IPS DF 19.7 (cell line): ENCODE results near the gene PDHX.
"Not testable (repeated sequence)": the region's sequence is repeated elsewhere in the genome, so short reads cannot be mapped to it uniquely, and the experiment has no call there.

ENCODE experiments used
- DNase-seq: peaks from one replicate; pipeline ENCODE4 v3.0.0-alpha.2; 2013; ENCODE audit warnings: low read depth, low spot score

PDHX gene

GRCh38 chr11:34916015-34916842 is at the start of gene PDHX, which contains the start of gene APIP:
PDHX (plus strand) TSS chr11:34916618; CDS start chr11:34916656, 38 bp downstream.
APIP (minus strand) TSS chr11:34916379; CDS start chr11:34916284, 95 bp downstream.
- peak; percentile 76 for DNase-seq

DNA sequence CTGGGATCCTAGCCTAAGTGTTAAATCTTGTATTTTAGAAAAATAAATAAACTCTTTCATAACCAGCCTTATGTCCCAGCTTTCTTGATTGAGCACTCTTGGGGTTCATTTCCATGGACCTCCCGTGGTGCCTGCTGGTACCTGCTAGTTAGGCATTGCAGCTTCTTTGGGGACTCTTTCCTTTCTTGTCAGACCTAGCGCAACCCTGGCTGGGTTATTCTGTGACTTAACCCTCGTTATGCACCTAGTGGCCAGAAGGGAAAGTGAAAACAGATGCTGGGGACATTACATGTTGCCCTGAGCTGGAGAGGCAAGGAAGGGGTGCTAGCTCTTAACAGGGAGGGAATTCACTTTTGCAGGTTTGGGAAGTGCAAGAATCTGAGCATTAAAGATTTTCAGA is 47.0 kb upstream of the PDHX start:
- peak; percentile 23 for DNase-seq

DNA sequence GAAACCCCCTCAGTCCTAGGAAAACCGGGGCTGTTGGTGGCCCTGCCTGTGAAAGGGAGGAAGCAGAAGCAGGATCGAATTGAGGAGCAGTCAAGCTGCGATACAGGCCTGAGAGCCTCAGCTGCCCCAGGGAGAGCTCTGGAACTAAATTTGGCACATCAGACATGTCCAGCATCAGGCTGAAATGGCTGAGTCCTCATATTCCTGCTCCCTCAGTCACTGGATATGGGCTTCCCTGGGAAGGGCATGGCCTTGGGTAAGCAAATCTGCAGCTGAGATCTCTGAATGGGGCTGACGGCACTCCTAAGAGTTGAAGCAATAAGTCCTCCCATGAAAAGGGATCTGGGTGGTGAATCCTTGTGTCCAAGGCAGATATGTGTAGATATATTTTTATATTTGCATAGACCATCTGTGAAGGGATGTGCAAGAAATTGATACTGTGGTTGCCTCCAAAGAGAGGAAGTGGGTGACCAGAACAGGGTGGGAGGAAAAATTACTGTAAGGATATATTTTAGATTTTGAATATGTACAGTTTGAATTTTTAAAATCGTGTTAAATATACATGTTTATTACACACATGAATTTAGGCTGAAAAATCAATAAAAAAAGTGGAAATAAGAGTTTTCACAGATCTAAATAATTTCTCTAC is 45.7 kb upstream of the PDHX start:
- no peak for DNase-seq

DNA sequence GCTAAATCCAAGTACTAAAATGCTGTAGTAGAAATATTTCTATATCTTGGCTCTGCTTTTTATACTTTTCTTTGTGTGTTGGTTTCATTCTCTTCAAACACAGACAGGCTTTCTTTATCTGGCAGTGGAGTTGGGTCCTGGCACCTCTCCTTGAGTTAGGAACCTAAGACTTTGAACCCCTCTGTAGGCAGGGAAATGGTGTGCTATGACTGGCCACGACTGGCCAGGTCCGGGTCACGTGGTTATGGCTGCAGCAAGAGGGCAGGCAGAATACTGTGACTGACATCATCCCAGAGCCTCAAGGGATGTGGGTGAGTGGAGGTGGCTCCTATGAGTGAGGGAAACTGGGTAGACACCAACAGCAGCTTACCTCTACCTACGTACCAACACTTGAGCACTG is 42.2 kb upstream of the PDHX start:
- DNase-seq = no peak

DNA sequence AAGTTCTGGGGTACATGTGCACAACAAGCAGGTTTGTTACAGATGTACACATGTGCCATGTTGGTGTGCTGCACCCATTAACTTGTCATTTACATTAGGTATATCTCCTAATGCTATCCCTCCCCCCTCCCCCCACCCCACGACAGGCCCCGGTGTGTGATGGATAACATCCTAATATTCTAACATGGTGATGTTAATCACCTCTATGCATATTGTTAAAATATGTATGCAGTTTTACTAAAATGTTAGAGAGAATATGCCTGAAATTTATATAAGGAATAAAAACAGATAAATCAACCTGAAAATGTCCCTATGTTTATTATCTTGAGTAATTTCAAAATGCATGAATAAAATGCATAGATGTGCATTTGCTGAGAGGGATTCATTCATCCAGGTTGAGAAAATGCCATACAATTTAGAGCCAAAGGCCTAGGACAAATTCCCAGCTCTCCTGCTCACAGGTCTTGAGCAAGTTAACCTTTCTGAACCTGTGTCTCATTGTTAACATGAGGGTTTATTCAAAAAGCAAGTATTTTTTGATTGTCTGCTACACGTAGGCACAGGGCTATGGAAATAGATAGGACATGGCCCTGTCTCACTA is 38.9 kb upstream of the PDHX start:
- DNase-seq = no peak

- DNase-seq = no peak
Observed at GRCh38 chr11:34881900-34882299, 34.5 kb upstream of the PDHX start.

DNA sequence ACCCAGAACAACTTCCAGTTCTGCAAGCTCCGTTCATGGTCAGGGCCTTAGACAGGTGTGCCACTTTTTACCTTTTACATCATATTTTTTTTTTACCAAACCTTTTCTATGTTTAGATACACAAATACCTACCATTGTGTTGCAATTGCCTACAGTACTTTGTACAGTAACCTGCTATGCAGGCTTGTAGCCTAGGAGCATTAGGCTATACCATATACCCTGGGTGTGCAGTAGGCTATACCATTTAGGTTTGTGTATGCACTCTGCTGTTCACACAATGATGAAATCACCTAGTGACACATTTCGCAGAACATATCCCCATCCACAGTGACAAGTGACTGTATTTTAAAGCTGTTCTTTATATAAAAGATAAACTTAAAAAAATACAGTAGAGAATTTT is 29.8 kb upstream of the PDHX start:
- DNase-seq = no peak

GRCh38 chr11:34887260-34887659 is 29.2 kb upstream of the PDHX start:
- no peak for DNase-seq

- DNase-seq = no peak
Observed at GRCh38 chr11:34890089-34890488, 26.3 kb upstream of the PDHX start.

- no peak for DNase-seq
Observed at GRCh38 chr11:34890812-34891211, 25.6 kb upstream of the PDHX start.

DNA sequence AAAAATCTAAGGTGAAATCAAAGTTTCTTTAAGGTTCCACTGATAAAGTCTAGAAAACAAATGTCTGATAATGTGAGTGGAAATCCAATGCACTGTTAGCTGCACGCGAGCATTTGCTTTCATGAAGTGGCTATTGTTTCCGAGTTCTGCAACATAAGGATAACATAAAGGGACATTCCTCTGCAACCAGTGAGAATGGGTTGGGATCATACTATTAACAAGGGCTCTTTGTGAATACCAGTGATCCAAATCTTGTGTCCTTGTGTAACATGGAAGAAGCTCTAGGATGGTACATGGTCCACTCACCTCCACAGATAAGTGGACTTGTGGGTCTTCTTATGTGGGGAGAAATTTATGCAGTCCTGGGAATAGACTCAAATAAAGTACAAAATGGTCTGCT is 24.8 kb upstream of the PDHX start:
- no peak for DNase-seq

- DNase-seq = no peak
Observed at GRCh38 chr11:34893416-34893815, 23.0 kb upstream of the PDHX start.

GRCh38 chr11:34896191-34896590 is 20.2 kb upstream of the PDHX start:
- DNase-seq = not testable (repeated sequence)

DNA sequence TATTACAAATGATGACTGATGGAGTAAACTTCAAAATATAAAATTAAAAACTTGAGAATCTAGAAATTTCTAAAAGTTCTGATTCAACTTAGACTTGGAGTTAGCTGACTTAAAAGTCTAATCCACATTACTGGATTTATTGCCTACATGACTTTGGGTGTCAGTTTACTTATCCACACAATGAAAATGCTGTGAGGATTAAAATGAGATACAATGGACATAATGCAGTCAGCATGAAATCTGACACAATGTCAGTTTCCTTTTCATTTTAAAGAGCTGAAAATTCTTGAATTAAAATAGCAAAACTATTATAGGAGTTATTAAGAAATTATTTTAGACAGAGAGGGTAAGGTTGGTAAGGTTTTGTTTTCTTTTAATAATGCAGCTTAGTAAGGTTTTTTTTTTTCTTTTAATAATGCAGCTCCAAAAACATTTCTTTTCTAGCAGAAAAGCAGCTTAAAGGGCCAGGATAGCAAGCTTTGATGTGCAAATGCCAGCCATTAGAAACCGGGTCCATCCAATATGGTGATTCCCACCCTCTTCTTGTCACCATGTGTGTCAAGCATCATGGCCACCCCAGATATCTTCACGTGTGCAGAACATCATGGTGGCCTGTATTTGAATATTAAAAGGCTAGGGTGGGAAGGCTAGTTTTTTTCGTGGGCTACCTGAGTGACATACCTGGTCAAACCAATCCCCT is 19.1 kb upstream of the PDHX start:
- no peak for DNase-seq

GRCh38 chr11:34898474-34898873 is 17.9 kb upstream of the PDHX start:
- no peak for DNase-seq

DNA sequence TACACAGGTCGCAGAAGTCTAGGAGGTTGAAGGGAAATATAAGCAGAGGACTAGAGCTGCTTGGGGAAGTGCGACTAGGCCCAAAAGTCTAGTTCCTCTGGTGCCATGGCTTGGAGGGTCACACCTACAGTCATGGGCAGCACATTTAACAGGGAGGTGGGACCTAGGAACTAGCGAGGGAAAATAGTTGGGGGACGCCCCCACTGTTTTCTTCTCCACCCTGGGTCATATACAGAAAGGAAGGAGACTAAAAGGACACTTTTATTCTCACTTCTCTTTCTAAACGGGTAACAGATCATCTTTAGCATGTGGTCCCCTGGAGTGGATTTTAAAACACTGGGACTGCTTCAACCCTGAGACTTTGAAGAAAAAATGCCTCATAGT is 16.8 kb upstream of the PDHX start:
- no peak for DNase-seq

DNA sequence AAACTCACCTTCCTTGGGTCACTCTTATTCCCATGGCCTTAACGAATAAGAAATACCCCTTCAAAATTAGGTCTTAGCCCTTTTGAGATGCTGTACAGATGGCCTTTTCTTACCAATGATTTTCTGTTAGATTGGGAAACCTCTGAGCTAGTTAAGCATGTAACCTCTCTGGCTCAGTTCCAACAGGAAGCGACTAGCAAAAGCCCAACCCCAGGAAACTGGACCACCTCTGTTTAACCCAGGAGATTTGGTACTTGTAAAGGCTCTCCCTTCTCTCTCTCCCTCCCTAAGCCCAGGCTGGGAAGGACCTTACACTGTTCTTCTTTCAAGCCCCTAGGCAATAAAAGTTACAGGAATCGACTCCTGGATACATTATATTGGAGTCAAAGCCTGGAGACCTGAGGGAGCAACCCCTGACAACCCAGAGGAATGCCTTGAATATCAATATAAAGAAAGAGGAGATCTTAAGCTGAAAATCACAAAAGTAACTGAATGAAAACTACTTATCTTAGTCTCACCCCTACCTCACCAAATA is 11.9 kb upstream of the PDHX start:
- DNase-seq = no peak

- no peak for DNase-seq
Observed at GRCh38 chr11:34905666-34906065, 10.8 kb upstream of the PDHX start.

DNA sequence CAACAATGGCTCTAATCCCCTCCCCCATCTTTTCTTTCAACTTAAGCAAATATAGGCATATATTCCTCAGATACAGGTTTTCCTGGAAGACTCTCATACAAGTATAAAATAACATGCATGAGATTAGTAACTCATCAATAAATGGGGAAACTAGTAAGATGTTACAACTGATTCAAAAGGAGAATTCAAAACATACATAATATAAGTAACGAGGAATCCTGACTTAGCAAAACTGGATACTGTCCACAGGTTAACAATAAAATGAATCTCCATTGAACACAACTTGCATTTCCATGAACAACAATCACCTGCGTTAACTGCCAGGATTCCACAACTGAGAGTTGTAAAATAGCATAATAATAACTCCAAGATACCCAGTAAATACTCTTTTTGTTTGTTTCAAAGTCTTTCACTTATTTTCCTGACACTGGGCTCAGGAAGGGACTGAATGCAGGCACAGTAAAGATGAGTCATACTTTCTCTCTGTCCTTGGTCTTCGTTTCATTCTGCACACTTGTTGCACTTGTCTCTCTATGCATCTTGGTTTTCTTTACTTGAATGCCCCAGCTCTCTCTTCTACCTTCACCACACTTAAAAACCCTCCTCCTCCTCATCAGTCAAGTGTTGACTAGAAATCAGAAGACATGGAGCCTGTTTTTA is 8.4 kb upstream of the PDHX start:
- DNase-seq = no peak

DNA sequence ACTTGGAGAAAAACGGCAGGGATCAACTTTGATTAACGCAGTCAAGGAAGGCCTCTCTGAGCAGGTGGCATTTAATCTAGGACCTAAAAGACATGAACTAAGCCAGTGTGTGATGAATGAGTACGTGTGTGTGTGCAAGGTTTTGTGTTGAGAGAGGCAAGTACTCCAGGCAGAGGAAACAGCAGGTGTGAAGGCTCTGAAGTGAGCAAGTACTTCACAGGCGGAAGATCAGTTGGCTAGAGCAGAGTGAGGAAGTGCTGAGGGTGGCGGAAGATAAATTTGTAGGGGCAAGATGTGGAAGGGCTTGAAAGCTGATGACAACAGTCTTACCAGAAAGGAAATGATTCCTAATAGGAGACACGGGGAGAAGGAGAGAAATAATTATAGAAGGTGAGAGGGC is 7.0 kb upstream of the PDHX start:
- no peak for DNase-seq

- DNase-seq = no peak
Observed at GRCh38 chr11:34909955-34910354, 6.5 kb upstream of the PDHX start.
